NT2/D1 (cell line): ENCODE measurements around the gene RNF149.
"Not testable (repeated sequence)": the region's sequence is repeated elsewhere in the genome, so short reads cannot be mapped to it uniquely, and the experiment has no call there.

ENCODE experiments used
- DNase-seq: peaks from one replicate; pipeline ENCODE4 v3.0.0-alpha.2; 2011; ENCODE audit warnings: low read depth, low spot score
- H3K27me3 ChIP-seq: 2 replicates; pipeline ENCODE4 v1.6.0; 2011; ENCODE audit warnings: mild to moderate bottlenecking; ENCODE audit not compliant: insufficient read length, insufficient read depth
- H3K36me3 ChIP-seq: 2 replicates; pipeline ENCODE4 v1.6.1; 2011; ENCODE audit warnings: mild to moderate bottlenecking, low read length, mixed read lengths; ENCODE audit not compliant: insufficient read depth, insufficient read length
- H3K4me1 ChIP-seq: 2 replicates; pipeline ENCODE4 v1.5.1; 2011; ENCODE audit not compliant: insufficient read depth, insufficient read length
- H3K4me3 ChIP-seq: 2 replicates; pipeline ENCODE4 v1.5.1; 2011; ENCODE audit warnings: low read depth; ENCODE audit not compliant: insufficient read length
- H3K9ac ChIP-seq: 2 replicates; pipeline ENCODE4 v1.6.0; 2011; ENCODE audit warnings: low read depth; ENCODE audit not compliant: insufficient read length
- H3K9me3 ChIP-seq: 2 replicates; pipeline ENCODE4 v1.5.1; 2011; ENCODE audit warnings: mild to moderate bottlenecking, low read length; ENCODE audit not compliant: insufficient read depth
- SUZ12 ChIP-seq: IDR thresholded peaks from 2 replicates; pipeline ENCODE4 v1.6.1; 2011; ENCODE audit not compliant: insufficient read length, insufficient read depth; ENCODE audit errors: extremely low read depth
- YY1 ChIP-seq: IDR thresholded peaks from 2 replicates; pipeline ENCODE4 v1.6.1; 2011; ENCODE audit not compliant: insufficient read length, insufficient read depth
- ZNF274 ChIP-seq: IDR thresholded peaks from 2 replicates; pipeline ENCODE4 v1.6.1; 2011; ENCODE audit warnings: mild to moderate bottlenecking, low read depth, low read length

RNF149 gene

GRCh38 chr2:101241158-101241557, 67.3 kb downstream of the RNF149 start:
- Histone ChIP-seq H3K36me3 (no peaks in the 10 kb centered on the region), H3K4me3 (no peak overlapping the region), H3K4me1 (peaks cover 1% of the 10 kb centered on the region), H3K9ac (no peak overlapping the region), H3K9me3 (peaks cover 8% of the 10 kb centered on the region; the same call in 1 of the 2 replicates), H3K27me3 (no peaks in the 10 kb centered on the region)
- DNase-seq = no peak
- TF ChIP-seq ZNF274 (no peak), SUZ12 (no peak), YY1 (no peak)

GRCh38 chr2:101240694-101241093, 67.8 kb downstream of the RNF149 start:
- H3K9ac ChIP-seq, DNase-seq, H3K4me1 ChIP-seq, H3K4me3 ChIP-seq, H3K36me3 ChIP-seq, H3K27me3 ChIP-seq: not testable (repeated sequence)
- H3K9me3 ChIP-seq = peaks cover 13% of the 10 kb centered on the region; the same call in 1 of the 2 replicates

- not testable (repeated sequence) for H3K9ac ChIP-seq, H3K4me1 ChIP-seq, DNase-seq, H3K4me3 ChIP-seq, H3K36me3 ChIP-seq, H3K27me3 ChIP-seq
- peaks cover 16% of the 10 kb centered on the region; the same call in 1 of the 2 replicates for H3K9me3 ChIP-seq
These were observed 68.8 kb downstream of the RNF149 start for GRCh38 chr2:101239760-101240118.

- Histone ChIP-seq H3K4me1 (no peaks in the 10 kb centered on the region), H3K9me3 (peaks cover 22% of the 10 kb centered on the region; the same call in 1 of the 2 replicates), H3K27me3 (no peaks in the 10 kb centered on the region), H3K4me3 (no peak overlapping the region), H3K36me3 (no peaks in the 10 kb centered on the region), H3K9ac (no peak overlapping the region)
- no peak for TF ChIP-seq SUZ12
- no peak for TF ChIP-seq YY1
- TF ChIP-seq ZNF274 = no peak
- no peak for DNase-seq
These were observed 69.4 kb downstream of the RNF149 start for GRCh38 chr2:101238930-101239759.

- peaks cover 26% of the 10 kb centered on the region; the same call in 1 of the 2 replicates for H3K9me3 ChIP-seq
- not testable (repeated sequence) for DNase-seq, H3K4me3 ChIP-seq, H3K27me3 ChIP-seq, H3K4me1 ChIP-seq, H3K36me3 ChIP-seq, H3K9ac ChIP-seq
These were observed 70.6 kb downstream of the RNF149 start for GRCh38 chr2:101237944-101238343.

- H3K9me3 ChIP-seq = peaks cover 26% of the 10 kb centered on the region; the same call in 1 of the 2 replicates
These were observed 72.5 kb downstream of the RNF149 start for GRCh38 chr2:101235956-101236355.

GRCh38 chr2:101234169-101234938, 74.1 kb downstream of the RNF149 start:
- no peak for TF ChIP-seq ZNF274
- TF ChIP-seq SUZ12 = no peak
- Histone ChIP-seq H3K9ac (no peak overlapping the region), H3K36me3 (no peaks in the 10 kb centered on the region), H3K4me1 (no peaks in the 10 kb centered on the region), H3K9me3 (peaks cover 26% of the 10 kb centered on the region; the same call in 1 of the 2 replicates), H3K27me3 (no peaks in the 10 kb centered on the region), H3K4me3 (no peak overlapping the region)
- no peak for DNase-seq

More at GRCh38 chr2:101235956-101236355, 72.5 kb downstream of the RNF149 start:
- H3K4me3 ChIP-seq, H3K27me3 ChIP-seq, DNase-seq, H3K9ac ChIP-seq, H3K4me1 ChIP-seq, H3K36me3 ChIP-seq: not testable (repeated sequence)

GRCh38 chr2:101232770-101233169, 75.7 kb downstream of the RNF149 start:
- Histone ChIP-seq H3K27me3 (no peaks in the 10 kb centered on the region), H3K4me1 (no peaks in the 10 kb centered on the region), H3K9me3 (peaks cover 26% of the 10 kb centered on the region; the same call in 1 of the 2 replicates), H3K4me3 (no peak overlapping the region), H3K36me3 (no peaks in the 10 kb centered on the region), H3K9ac (no peak overlapping the region)
- TF ChIP-seq SUZ12 (no peak), YY1 (no peak), ZNF274 (no peak)
- DNase-seq = no peak
